Islet of Langerhans (tissue), 1 donor: ENCODE data around the gene C16orf96.

ENCODE experiments used
- FAIRE-seq: peaks from one replicate; lab custom pipeline; 2011; peaks lifted over from hg19 to GRCh38; lab: Jason Lieb, UNC

Gene C16orf96

DNA sequence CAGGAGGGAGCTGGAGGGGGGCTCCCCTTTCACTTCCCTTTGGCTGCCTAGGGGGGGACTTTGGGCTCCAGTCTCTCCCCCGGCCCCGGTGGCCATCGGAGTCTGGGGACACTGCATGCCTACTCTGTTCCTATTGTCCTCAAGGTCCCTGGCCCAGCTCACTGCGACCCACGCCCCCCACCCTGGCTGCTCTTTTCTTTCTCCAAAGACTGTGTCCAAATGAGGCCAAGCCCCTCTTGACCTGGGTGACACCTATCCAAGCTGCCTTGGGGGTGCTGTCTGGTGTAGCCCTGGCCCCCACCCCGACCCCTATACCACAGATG is 45.7 kb downstream of the C16orf96 start:
- FAIRE-seq = no peak

GRCh38 chr16:4602331-4602730 is 46.2 kb downstream of the C16orf96 start:
- no peak for FAIRE-seq

GRCh38 chr16:4603624-4604170 is 47.6 kb downstream of the C16orf96 start:
- no peak for FAIRE-seq

DNA sequence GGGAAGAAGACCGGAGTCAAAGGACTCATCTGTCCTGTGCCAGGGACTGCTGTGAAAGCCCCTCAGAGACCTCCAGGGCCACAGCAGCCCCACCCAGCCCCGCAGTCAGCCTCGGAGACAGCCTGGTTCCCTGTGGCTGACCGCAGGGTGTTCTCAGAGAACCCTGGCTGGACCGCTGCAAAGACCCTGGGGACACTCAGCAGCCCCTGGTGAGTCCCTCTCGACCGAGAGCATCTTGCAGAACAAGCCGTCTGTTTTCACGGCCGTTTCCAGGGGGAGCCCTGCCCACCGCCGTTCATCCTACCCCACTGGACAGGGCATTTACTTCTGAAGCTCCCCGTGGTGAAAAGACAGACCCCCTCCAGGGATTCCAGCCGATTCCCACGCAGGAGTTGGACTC is 48.3 kb downstream of the C16orf96 start:
- no peak for FAIRE-seq

GRCh38 chr16:4606354-4606753 is 50.2 kb downstream of the C16orf96 start:
- FAIRE-seq = no peak

GRCh38 chr16:4607841-4608703 is 51.9 kb downstream of the C16orf96 start:
- no peak for FAIRE-seq

DNA sequence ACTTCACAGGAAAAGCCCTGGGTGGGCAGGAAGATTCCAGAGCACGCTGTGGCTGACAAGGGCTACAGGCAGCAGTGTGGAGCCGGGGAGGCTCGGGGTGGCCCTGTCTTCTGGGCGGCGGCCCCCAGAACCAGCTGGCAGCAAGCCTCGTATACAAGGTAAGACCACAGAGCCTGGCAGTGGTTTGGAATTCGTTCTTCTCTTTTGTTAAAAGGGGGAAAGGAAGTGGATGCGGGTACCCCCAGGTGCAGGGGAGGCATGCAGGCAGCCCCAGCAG is 52.5 kb downstream of the C16orf96 start:
- no peak for FAIRE-seq

- FAIRE-seq = no peak
Observed at GRCh38 chr16:4609200-4610010, 53.3 kb downstream of the C16orf96 start.

- no peak for FAIRE-seq
Observed at GRCh38 chr16:4610011-4611005, 54.2 kb downstream of the C16orf96 start.

- no peak for FAIRE-seq
Observed at GRCh38 chr16:4611337-4612021, 55.3 kb downstream of the C16orf96 start.

- no peak for FAIRE-seq
Observed at GRCh38 chr16:4612474-4612931, 56.4 kb downstream of the C16orf96 start.

DNA sequence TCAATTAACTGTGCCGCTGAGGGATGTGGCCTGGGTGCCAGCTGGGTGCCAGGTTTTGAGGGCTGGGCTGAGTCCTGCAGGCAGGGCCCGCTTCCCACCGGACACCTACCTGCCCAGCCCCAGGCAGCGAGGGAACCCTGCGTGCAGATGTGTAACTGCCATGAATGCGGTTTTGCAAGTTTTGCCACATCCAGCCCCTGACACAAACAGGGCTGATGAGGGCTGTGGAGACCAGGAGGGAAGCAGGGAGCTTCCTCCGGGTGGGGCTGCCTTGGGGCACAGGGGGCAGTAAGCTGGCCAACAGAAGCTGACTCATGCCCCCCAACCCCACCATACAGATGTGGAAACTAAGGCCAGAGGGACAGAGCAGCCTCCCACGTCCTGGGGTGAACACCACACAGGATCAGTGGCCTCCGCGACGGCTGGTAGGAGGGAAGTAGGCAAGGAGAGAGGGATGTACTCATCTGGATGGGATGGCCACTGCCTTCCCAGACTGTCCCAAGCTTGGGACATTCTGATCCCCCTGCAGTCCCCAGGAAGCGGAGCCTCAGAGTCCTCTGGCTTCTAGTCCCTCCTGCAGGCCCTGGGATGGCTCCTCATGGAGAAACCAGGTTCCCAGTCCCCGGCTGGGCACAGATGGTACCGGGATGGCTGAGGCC is 57.0 kb downstream of the C16orf96 start:
- no peak for FAIRE-seq

DNA sequence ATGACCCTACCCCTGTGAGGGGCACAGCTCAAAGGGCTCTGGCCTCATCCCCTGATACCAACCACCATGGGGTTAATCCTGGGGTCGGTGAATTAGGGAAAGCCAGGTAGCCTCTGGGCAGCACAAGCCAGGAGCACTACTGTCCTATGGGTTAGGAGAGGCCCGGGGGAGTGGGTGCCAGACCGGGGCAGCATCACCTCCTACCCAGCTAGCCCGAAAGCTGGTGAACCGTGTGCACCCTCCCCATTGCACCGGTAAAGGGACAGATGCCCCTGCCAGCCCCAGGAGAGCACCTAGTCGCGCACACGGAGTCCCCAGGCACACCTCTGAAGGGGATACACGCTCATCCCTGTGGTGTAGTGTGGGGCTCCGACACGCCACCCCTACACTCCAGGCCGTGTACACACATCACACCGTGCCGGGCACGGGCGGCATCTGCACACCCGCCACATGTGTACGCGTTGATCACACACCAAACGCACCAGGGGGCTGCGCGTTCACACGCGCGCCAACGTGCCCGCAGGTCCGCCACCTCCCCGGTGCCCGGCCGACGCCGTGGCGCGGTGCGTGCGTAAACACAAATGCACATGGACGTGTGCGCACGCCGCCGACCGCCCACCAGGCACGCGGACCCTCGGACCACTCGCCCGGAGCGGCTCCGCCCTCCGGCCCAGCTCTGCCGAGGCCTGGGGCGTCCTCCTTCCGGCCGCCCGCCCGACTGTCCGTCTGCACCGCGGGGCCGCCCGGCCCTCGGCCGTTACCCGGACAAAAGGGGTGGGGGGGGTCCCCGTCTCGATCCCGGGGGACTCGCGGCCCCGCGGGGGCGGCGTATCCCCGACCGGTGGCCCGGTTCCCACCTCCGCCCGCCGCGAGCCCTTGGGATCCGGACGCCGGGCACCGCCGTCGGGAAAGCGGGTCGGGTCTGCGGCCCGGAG is 57.8 kb downstream of the C16orf96 start:
- no peak for FAIRE-seq

GRCh38 chr16:4614571-4615383 is 58.6 kb downstream of the C16orf96 start, which contains the start of gene UBALD1:
TSS of gene UBALD1 (minus strand) at chr16:4614888. CDS start at chr16:4614797, 91 bp downstream.
- FAIRE-seq = no peak

DNA sequence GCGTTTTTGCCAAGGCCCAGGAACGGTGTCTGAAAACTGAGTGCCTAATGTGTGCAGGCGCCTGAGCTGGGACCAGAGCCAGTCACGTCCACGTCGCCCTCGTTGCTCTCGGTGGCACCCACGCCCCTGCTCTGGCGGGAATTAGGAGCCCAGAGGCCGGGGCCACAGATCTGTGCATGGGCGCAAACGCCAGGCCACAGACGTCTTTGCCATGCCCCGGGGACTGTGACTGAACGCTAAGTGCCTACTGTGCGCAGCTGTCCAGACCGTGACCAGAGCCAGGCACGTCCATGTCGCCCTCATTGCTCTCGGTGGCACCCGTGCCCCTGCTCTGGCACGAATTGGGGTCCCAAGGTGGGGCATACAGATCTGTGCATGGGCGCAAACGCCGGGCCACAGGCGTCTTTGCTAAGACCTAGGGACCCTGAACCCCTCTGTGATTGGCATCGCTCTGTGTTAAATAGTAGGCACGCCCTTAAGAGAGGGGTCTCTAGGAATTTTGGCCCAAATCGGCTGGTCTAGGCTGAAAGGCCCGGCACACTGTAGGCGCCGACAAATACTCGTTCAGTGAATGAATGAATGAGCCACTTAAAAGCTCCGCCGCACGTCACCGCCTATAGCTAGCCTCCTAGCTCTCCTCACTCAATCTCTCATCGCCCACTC is 59.4 kb downstream of the C16orf96 start:
- no peak for FAIRE-seq

- FAIRE-seq = peak; percentile 97
Observed at GRCh38 chr16:4616047-4616811, 60.1 kb downstream of the C16orf96 start.

GRCh38 chr16:4617880-4618279 is 61.7 kb downstream of the C16orf96 start:
- no peak for FAIRE-seq
